Activated CD4-positive, alpha-beta T cell treated with anti-CD3 and anti-CD28 coated beads, Interleukin-2, amount 50 U/mL, for 48 hours (primary cell): ENCODE measurements around the gene SATB2.
A peak's percentile ranks its signal among the peaks of the same experiment; 100 is the strongest.

Experiments used
- DNase-seq, 2 experiments: peaks; one replicate each; pipeline ENCODE4 v3.0.0-alpha.2; 2020

Gene SATB2

GRCh38 chr2:199457147-199458008, at the start of gene SATB2:
Gene SATB2, minus strand, starts transcription at chr2:199457939. Its CDS starts 1,902 bp downstream, at chr2:199456037.
- DNase-seq: no peak

GRCh38 chr2:199505755-199506403, 48.1 kb upstream of the SATB2 start:
- no peak for DNase-seq

GRCh38 chr2:199503148-199503547, 45.4 kb upstream of the SATB2 start:
- DNase-seq: no peak

GRCh38 chr2:199499005-199499404, 41.3 kb upstream of the SATB2 start:
- DNase-seq: no peak

GRCh38 chr2:199495147-199495546, 37.4 kb upstream of the SATB2 start:
- DNase-seq: no peak

GRCh38 chr2:199490049-199490448, 32.3 kb upstream of the SATB2 start:
- no peak for DNase-seq

GRCh38 chr2:199488772-199489400, 31.1 kb upstream of the SATB2 start:
- DNase-seq: peak; percentile 45 to 62

- DNase-seq: peak; percentile 40 to 52
Observed at GRCh38 chr2:199485732-199486335, 28.1 kb upstream of the SATB2 start.

GRCh38 chr2:199484927-199485326, 27.2 kb upstream of the SATB2 start:
- no peak for DNase-seq

- no peak for DNase-seq
Observed at GRCh38 chr2:199480966-199481365, 23.2 kb upstream of the SATB2 start.

- DNase-seq: no peak
Observed at GRCh38 chr2:199477277-199477834, 19.6 kb upstream of the SATB2 start.

GRCh38 chr2:199471443-199472057, 13.8 kb upstream of the SATB2 start:
- peak; percentile 47 to 58 for DNase-seq

GRCh38 chr2:199470672-199471442, 13.1 kb upstream of the SATB2 start:
- no peak for DNase-seq

- DNase-seq: no peak
Observed at GRCh38 chr2:199470361-199470671, 12.6 kb upstream of the SATB2 start.

- DNase-seq: no peak
Observed at GRCh38 chr2:199469514-199470360, 12.0 kb upstream of the SATB2 start.

GRCh38 chr2:199468561-199469513, 11.1 kb upstream of the SATB2 start:
- no peak for DNase-seq

GRCh38 chr2:199467066-199467822, 9.5 kb upstream of the SATB2 start:
- no peak for DNase-seq

- no peak for DNase-seq
Observed at GRCh38 chr2:199466692-199467065, 8.9 kb upstream of the SATB2 start.
